Activated CD4-positive, alpha-beta T cell treated with anti-CD3 and anti-CD28 coated beads, Interleukin-10, Interleukin-2, amounts not matched to agents 100 ng/mL and 50 ng/mL, durations not matched to agents 16 hours and 8 hours (primary cell): Measurements from ENCODE around the gene TMEM131L.
"Not testable (repeated sequence)": the region's sequence is repeated elsewhere in the genome, so short reads cannot be mapped to it uniquely, and the experiment has no call there.

Experiments used
- DNase-seq: peaks from one replicate; pipeline ENCODE4 v3.0.0-alpha.2; 2020

TMEM131L gene

DNA sequence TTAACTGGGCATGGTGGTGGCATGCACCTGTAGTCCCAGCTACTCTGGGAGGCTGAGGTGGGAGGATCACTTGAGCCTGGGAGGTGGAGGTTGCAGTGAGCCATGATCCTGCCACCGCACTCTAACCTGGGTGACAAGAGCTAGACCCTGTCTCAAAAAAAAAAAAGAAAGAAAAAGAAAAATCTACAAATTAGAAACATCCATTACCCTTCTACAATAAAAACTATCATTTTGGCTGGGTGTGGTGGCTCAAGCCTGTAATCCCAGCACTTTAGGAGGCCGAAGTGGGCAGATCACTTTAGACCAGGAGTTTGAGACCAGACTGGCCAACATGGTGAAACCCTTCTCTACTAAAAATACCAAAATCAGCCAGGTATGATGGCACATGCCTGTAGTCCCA is 43.1 kb downstream of the TMEM131L start:
- DNase-seq: not testable (repeated sequence)

- DNase-seq: no peak
Observed at GRCh38 chr4:153509724-153510123, 43.6 kb downstream of the TMEM131L start.

DNA sequence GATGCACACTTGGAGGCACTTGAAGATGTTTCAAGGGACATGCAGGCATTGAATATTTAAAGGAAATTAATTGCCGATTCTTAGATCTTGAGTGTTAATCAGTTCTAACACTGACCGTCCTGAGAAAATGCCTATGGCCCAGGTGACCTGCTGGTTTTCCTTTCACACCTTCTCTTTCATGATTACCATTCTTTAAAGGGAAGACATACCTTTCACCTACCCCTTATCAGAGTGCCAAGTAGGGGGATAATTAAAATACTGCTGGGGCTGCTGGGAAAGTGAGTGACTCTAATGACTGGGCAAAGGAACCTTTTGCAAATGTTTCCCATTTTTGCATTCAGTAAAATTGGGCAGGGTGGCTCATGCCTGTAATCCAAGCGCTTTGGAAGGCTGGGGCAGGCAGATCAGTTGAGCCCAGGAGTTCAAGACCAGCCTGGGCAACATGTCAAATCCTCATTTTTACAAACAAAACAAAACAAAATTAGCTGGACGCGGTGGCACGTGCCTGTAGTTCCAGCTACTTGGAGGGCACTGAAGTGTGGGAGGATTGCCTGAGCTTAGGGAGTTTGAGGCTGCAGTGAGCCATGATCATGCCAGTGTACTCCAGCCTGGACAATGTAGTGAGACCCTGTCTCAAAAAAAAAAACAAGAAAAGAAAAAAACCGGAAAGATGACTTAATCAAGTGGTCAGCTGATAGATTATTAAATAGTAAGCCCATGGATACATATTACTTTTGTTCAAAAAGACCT is 44.3 kb downstream of the TMEM131L start:
- no peak for DNase-seq

GRCh38 chr4:153511104-153511503 is 44.9 kb downstream of the TMEM131L start:
- no peak for DNase-seq

DNA sequence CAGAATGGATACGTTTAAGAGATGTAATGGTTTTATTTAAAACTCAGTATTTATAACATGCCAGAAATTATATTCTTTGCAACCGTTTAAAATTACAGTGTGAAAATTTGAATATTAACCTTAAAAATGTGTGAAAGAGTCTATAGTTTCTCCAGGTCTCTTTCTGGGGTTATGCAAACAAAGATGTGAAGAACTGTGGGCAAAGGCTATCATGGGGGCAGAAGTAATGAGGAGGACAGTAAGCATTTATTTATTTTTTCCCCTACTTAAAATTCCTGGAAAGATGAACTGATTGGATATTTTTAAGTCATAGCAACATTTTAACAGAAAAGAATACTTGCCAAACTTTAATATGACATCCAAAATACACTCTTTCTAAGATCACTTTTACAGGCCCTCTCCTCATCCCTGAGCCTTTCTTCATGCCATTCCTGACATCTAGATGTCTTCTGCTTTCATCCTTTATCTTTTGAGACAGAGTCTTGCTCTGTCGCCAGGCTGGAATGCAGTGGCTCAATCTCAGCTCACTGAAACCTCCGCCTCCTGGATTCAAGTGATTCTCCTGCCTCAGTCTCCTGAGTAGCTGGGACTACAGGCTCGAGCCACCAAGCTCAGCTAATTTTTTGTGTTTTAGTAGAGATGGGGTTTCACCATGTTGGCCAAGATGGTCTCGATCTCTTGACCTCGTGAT is 46.1 kb downstream of the TMEM131L start:
- DNase-seq: no peak

DNA sequence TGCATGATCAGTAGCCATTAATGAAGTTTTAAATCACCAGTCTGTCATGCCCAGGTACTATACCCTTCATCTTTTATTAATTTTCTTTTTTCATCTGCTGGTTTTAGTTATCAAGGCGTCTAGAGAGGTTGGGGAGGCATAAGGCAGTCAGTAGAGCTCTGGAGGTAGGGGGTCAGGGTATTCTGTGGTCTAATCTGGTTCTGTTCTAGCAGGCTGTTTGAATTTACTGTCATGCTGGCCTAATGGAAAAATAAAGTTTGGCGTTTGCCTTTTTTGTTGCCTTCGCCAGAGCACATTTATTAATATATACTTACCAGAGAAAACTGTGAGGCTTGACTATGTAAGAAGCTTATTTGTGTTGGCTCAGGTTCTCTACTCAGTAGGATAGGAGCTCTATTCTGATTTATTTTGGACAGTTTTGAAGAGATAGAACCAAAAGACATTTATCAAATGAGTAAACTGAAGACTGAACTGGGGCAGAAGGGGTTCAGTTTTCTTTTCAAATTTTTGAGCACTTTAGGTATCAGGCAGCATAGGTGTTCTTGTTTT is 46.9 kb downstream of the TMEM131L start:
- no peak for DNase-seq

GRCh38 chr4:153513596-153513995 is 47.4 kb downstream of the TMEM131L start:
- DNase-seq: no peak

DNA sequence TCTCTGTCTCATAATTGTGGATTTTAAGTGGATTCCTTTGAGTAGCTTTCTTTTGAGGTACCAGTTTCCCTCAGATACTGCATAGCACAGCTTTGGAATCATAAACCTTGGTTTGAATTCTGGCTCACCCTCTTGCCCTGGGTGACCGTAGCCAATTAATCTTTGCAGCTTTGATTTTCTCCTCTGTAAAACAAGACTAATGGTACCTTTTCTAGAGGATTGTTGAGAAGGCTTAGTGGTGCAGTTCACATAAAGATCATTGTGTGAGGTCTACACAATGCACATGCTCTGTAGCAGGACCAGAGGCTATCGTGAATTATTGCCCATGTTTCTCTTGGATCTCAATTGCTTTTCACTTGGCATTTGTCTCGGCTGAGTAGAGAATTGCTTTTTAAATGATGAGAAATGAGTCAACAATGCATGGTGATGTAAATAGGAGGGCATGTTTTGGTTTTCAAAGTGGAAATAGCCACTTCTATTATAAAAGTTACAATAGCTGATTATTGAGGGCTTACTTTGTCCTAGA is 47.9 kb downstream of the TMEM131L start:
- DNase-seq: no peak

GRCh38 chr4:153514688-153515426 is 48.7 kb downstream of the TMEM131L start:
- DNase-seq: no peak

GRCh38 chr4:153517159-153517558 is 51.0 kb downstream of the TMEM131L start:
- no peak for DNase-seq

DNA sequence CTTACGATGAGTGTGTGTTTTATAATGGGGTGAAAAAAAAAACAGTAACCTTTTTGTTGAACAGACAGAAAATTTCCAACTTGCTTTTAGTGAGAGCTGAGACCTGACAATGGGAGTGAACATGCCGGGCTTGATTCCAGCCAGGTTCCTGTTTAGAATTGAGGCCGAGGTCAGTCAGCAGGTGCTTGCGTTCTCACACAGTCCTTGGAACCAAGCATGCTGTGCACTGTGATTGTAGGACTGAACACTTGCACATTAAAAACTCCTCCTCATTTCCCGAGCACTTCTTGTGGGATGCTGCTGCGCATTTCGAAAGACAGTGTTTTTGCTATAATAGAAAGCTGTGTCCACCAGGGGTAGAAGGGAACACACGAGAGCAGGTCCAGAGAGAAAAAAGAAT is 51.8 kb downstream of the TMEM131L start:
- DNase-seq: no peak

GRCh38 chr4:153518637-153519389 is 52.7 kb downstream of the TMEM131L start:
- DNase-seq: peak; percentile 46

GRCh38 chr4:153519687-153520086 is 53.5 kb downstream of the TMEM131L start:
- DNase-seq: no peak

GRCh38 chr4:153520227-153520626 is 54.1 kb downstream of the TMEM131L start:
- DNase-seq: no peak

DNA sequence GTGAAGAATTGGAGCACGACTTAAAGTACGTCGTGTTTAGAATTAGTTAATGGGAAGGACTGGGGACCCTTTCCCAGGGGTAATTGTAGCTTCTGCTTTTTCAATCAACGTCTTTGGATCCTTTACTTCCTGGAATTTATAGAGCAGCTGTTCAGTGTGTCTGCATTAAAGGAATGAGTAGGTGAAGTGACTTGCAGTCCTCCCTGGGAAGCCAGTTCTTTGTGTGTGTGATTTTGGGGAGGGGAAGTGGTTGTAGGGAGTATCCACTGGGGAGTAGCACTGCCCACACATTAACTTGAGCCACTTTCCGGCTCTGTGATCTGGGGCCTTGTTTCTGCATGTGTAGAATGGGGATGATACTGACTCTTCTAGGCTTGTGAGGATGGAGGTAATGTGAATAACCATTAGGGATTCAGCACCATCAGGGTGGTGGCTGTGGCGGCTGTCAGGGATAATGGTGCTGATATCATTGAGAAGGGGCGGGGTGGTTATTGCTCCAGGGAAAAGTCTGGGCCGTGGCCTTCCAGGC is 54.7 kb downstream of the TMEM131L start:
- DNase-seq: no peak

DNA sequence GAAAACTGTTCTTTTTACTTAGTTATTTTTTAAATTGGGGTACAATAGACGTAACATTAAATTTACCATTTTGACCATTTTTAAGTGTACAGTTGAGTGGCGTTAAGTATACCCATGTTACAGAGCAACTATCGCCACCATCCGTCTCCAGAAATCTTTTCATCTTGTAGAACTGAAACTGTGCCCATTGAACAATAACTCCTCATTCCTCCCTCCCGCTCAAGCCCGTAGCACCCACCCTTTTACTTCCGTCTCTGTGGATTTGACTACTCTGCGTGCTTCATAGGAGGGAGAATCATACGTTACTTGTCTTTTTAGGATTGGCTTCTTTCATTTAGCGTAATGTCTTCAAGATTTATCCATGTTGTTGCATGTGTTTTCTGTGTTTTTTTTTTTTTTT is 55.3 kb downstream of the TMEM131L start:
- DNase-seq: peak; percentile 52

- peak; percentile 86 for DNase-seq
Observed at GRCh38 chr4:153521999-153522801, 56.0 kb downstream of the TMEM131L start.

DNA sequence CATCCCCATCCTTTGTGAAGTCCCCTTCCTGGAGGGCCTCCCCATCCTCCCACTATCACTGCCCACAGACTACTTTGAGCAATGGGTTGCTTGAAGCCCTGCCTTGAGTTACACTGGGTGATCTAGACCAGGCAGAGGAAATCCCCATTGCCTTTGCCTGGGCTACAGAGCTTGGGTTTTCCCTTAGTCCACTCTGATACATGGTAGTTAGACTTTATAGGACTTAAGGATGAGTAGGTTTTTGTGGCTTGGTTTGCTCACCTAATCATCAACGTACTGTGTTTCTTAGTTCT is 56.6 kb downstream of the TMEM131L start:
- peak; percentile 76 for DNase-seq

- no peak for DNase-seq
Observed at GRCh38 chr4:153523164-153523796, 57.1 kb downstream of the TMEM131L start.

DNA sequence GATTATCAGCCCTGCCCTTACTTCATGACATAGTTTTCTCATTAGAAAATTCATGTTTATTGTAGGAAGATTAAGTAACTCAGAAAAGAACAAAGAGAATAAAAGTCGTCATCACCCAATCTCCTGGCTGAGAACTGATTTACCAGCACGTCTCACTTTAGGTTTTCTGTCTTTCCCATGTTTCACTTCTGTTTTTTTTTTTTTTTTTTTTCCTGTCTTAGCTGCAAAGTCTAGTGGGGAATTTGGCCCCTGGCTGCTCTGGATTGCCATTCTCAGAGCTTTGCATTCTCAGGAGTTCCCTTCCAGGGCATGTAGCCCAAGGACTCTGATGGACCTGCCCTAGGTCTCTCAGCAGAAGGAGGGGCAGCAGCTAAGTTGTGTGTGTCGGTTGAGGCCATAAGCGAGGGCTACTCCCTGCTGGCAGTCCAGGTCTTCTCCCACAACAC is 57.8 kb downstream of the TMEM131L start:
- DNase-seq: no peak

- DNase-seq: no peak
Observed at GRCh38 chr4:153524682-153525081, 58.5 kb downstream of the TMEM131L start.
